Measurements from ENCODE around the gene ZIC2.
"Not testable (repeated sequence)": the region's sequence is repeated elsewhere in the genome, so short reads cannot be mapped to it uniquely, and the experiment has no call there.

ZIC2 gene

DNA sequence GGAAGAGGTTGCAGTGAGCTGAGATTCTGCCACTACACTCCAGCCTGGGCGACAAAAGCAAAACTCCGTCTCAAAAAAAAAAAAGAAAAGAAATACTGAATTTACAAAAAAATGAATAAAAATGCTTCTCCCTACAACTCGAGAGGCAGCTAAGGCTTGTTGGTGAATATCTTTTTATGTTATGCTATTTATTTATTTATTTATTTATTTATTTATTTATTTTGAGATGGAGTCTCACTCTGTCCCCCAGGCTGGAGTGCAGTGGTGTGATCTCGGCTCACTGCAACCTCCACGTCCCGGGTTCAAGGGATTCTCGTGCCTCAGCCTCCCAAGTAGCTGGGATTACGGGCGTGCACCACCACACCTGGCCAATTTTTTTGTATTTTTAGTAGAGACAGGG is 51.1 kb downstream of the ZIC2 start:
- not testable (repeated sequence) for DNase-seq

GRCh38 chr13:100035936-100036335 is 54.4 kb downstream of the ZIC2 start:
- no peak for DNase-seq

Measured in NCI-H2107 (cell line).